Left renal cortex interstitium (tissue), 4 donors: Measurements from ENCODE around the gene ACKR1. TPM values are rescaled to one million over a fixed set of nuclear protein-coding genes. Genes with fewer than 3 reads are reported as not detected.

Experiments
- DNase-seq, 4 donors: peaks; one replicate each; pipeline ENCODE4 v3.0.0-alpha.2; 2013; ENCODE audit warnings: low read depth in 4 of 4, low spot score in 2 of 4, missing footprints in 1 of 4
- polyA plus RNA-seq, 4 donors: library from polyadenylated mRNA; unstranded; fragments of 120-200 nt; gene quantifications; one replicate each; pipeline ENCODE4 v1.2.1, GENCODE V29; 2013; ENCODE audit not compliant: insufficient read length in 4 of 4

Gene ACKR1
- polyA plus RNA-seq, 4 donors, result 0.29 to 1.2 (median 0.51) TPM; not detected in 1

DNA sequence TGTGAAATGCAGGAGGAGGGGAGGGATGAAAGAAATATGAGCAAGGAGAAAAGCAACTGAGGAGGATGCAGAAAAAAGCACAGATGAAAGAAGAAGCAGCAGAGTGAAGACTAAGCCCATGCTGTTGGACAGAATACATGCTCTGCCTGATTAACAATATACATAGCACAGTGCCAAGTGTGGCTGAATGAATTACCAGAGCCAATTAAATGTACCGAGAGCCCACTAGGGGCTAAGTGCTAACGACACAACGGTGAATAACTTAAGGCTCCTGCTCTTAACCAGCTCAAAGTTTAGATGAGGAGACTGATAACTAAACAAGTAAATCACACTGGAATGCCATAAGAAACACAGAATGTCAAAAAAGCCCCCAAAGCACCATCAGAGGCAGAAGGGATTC is 17.6 kb upstream of the ACKR1 start:
- no peak for DNase-seq

DNA sequence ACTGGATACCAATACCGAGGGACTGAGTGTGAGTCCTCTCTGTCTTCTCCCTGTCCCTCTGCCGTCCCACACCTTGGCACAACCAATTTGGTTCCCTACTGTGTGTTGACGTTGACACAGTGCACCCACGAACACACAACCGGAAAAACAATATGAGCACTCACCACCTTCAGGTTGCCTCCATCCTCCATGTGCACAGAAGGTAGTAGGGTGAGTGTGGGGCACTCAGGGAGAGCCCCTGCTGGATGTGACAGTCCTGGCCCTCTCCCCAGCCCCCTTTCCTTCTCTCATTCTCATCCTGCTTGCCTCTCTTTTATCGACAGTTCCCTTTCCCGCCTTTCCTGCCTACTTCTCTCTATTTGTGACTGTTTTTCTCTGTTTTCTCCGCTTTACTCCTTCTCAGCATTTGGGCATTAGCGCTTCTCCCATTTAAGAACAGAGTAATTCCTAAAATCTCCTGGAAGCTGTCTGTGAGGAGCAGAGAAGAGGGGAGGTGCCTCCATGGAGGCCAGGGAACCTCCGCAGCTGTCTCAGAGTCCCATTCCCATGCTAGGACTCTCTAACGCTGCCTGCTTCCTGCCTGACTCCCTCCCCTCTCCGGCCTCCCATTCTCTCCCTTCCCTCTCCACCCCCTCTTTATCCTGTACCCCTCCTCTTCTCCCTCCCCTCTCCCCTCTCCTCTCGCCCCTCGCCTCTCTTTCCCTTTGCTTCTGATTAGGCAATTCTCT is 16.9 kb upstream of the ACKR1 start:
- no peak for DNase-seq

DNA sequence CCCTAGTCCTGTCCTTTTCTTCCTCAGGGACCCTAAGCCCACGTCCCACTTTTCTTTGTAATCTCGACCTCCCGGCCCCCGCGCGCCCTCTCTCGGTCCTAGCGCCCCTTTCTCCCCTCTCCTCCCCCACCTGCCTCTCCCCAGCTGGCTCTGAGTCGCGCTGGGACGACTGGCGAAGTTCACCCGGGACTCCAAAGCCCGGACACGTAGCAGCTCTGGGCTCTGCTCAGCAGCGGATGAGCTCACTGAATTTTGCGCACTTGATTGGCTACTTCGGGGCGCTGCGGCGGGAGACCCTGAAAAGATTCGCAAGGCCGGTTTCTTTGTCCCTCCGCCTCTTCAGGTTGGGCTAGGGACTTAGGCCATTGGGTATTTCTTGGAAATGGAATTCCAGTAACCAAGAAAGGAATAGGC is 16.3 kb upstream of the ACKR1 start:
- peak in 1 of 4 donors; percentile 47 for DNase-seq

DNA sequence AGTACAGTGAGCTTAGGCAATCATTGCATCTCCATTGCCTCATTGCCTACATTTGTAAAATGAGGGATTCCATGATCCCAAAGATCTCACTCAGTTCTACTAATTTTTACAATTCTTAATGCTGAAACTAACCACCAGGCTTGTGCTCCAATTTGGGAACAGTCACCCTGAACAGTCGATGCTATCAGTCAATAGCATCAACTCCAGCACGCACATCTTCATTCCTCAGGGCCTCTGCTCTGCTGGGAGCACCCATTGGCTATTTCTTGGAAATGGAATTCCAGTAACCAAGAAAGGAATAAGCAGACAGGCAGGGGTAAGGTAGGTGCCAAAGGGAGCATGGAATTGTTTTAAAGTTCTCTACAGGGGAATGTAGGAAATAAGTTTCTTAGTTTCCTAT is 14.2 kb upstream of the ACKR1 start:
- DNase-seq, result no peak

DNA sequence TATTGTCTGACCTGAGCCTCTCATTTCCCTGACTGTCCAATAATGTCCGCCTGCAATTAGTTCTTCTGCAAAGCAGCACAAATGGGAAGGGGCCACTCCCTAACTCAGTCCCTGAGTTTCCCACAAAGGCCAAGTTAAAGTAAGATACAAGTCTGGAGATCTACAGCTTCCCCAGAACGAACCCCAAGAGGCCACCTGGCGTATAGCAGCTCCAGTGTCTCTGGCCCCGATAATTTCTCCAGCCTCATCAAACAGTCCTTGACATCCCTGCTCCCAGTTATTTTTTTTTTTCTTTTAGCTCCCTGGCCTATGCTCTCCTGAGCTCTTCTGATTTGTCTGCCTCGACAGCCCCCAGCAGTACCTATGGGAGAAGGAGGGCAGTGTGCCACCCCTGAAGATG is 8.1 kb upstream of the ACKR1 start:
- DNase-seq, result no peak

DNA sequence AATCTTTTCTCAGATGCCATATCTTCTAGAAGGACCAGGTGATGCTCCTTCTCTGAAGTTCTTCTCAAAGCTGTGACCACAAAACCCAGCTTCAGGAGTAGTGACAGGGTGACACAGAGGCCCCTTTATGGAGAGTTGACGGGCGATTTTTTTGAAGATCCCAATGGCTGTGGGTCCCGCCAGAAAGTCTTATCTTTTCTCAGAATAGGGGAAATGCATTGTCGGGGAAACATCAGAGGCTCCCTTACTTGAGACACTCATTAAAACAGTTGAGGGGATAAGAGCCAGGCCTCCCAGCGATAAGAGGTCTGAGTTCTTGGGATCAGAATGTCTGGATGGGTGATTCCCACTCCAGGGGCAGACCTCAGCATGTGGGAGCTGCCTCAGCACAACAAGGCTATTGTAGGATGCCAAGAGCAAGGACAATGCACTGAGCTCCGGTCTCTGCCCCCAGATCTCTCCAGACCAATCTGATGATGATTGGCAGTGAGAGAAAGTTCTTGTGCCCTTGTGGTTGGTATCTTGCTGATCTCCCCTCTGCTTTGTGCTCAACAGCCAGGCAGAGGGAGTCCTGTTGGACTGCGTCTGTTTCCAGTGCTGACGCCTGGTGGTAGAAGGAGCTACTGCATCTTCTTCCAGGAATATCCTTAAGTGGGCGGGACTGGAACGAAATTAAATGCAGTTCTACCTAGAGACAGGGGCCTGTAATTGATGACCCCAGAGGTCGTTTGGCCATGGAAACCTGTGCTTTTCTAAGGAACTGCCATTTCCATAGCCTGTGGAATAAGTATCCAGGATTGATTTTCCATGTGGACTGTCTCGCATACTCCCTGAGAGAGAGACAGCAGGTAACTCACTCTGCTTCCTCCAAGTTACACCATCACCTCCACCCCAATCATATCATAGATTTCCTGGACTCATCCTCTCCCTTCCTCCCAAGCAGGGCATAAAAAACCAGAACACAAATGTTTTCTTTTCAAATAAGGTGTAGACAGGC is 6.8 kb upstream of the ACKR1 start:
- peak in 1 of 4 donors; percentile 65 for DNase-seq

DNA sequence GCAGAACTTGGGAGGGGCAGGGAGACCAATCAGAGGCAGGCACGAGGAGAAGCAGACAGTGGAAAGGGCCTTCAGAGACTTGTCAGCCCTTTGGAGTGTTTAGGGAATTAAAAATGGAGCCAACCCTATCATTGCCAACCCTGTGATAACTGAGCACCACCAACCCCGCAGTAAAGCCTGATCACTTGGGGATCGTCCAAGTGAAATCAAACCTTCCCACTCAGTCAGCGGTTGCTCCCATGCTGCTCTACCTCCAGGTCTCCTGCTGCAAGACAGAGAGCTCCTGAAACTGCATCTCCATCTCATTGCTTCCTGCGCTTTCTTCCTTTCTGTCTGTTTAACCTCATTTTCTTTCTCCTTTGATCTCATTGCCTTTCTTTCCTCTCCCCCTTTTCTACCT is 4.8 kb upstream of the ACKR1 start:
- no peak for DNase-seq

DNA sequence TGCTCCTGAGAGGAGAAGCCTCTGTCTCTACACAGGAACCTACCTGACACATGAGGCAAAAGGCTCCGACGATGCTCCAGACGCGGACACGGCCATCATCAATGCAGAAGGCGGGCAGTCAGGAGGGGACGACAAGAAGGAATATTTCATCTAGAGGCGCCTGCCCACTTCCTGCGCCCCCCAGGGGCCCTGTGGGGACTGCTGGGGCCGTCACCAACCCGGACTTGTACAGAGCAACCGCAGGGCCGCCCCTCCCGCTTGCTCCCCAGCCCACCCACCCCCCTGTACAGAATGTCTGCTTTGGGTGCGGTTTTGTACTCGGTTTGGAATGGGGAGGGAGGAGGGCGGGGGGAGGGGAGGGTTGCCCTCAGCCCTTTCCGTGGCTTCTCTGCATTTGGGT is 3.9 kb upstream of the ACKR1 start:
- DNase-seq, result no peak

DNA sequence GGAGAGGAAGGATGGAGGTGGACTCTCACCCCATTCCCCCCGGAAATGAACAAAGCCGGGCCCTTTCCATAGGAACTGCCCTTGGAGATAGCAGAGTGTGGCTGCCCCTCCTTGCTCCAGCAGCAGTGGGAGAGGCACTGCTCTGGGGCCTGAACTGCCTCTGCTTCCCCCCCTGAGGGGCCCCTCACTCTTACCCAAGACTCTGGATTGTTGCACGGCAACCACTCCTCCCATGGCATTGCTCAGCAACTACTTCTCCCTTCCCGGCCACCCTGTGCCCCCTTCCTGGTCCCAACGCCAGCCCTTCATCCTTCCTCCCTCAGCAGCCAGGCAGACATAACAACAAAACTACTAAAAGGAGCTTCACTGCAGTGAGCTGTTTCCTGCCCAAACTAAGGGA is 3.0 kb upstream of the ACKR1 start:
- DNase-seq, result no peak

DNA sequence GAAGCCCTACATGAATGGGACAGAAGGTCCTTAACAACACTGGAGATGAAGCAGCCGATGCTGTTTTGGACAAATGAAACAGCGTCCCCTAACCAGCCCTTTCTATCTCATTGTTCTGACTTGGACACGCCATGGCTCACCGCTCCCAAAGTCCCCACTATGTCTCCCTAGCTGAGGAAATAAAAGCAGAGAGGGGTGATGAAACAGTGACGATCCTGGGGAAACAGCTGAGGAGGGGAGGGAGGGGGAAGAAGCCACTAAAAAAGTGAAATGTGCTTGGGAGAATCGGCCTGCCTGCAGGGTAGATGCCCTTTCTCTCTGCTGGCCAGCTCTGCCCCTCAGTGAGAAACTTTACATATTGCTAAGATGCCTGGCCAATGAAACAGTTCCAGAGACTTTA is 1.1 kb upstream of the ACKR1 start:
- DNase-seq, result no peak

DNA sequence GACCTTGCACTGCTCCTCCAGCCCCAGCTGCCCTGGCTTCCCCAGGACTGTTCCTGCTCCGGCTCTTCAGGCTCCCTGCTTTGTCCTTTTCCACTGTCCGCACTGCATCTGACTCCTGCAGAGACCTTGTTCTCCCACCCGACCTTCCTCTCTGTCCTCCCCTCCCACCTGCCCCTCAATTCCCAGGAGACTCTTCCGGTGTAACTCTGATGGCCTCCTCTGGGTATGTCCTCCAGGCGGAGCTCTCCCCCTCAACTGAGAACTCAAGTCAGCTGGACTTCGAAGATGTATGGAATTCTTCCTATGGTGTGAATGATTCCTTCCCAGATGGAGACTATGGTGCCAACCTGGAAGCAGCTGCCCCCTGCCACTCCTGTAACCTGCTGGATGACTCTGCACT is 550 bp downstream of the ACKR1 start:
- no peak for DNase-seq

DNA sequence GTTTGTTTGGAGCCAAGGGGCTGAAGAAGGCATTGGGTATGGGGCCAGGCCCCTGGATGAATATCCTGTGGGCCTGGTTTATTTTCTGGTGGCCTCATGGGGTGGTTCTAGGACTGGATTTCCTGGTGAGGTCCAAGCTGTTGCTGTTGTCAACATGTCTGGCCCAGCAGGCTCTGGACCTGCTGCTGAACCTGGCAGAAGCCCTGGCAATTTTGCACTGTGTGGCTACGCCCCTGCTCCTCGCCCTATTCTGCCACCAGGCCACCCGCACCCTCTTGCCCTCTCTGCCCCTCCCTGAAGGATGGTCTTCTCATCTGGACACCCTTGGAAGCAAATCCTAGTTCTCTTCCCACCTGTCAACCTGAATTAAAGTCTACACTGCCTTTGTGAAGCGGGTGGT is 1.4 kb downstream of the ACKR1 start:
- no peak for DNase-seq

DNA sequence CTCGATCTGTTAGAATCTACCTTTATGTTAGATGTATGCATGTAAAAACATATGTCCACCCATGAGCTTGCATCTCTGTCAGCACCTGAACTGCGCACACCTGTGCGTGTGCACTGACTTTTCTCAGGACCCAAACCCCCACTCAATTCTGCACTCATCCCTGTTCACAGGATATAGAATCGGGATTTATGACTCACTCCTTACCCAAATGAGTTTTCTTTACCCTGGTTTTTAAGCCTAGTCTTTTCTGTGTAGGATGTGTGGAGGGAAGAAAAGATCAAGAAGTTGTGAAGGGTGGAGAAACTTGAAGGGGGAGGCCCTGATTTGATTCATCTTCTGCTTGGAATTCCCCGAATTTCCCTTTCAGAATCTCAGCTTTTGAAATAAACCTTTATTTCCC is 2.4 kb downstream of the ACKR1 start:
- no peak for DNase-seq

DNA sequence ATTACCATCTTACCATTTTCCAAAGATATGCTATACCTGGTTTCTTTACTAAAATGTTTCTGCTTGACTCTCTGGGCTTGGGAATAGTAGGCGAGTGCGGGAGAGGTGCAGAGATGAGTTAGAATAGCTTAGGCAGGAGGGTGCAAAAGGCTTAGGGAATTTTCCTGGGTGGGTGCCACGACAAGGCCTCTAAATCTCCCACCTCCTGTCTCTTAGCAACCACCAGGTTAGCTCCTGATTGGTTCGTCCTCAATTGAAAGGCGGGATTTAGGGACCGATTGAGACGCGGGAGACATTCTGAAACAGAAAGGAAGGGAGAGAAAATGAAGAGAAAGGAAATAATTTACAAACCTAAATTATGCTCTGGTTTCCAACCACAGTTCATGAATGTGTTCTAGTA is 3.1 kb downstream of the ACKR1 start:
- DNase-seq, result no peak

DNA sequence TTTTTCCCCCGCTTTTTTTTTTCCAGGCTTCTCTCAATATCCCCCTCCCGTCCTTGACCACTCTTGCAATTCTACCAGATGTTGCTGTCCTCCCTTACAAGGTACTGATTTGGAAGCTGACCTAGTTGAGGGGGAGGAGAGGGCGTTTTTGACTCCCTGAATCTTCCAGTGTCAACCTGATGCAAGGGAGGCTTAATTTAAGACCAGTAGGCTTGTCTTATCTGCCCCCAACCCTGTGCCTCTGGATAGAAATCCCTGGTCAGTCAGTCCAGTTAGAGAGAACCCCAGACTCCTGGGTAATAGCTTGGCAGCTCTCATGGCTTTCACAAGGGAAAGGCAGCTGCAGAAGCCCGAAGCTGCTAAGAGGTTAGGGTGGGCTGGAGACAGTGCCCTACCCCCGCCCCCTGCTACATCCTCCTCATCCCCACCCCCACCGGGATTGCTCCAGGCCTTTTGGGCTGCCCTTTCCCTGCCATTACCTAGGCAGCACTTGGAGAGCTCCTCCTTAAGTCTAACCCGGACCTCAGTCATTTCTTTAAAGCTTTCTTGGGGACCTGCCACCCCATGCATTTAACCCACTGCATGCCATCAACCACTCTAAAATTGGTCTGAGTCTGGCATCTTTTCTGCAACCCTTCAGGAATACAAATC is 3.6 kb downstream of the ACKR1 start:
- no peak for DNase-seq

DNA sequence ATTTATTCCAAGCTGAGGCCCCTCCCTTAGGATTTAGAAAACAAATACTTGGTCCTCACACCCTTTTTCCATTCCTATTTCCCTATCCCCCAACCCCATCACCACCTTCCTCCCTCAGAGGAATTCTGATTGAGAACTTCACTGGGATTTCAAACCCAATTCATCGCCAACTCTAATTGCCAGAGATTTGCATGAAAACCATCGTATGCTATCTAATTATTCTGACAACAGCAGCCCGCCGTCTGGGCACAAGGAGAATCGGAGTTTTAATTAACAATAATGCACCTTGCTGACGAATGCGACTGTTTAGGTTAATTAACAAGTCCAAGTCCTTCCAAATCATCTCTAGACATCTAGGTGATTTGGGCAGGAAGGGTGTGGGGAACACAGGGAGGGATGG is 4.4 kb downstream of the ACKR1 start:
- DNase-seq, result no peak

DNA sequence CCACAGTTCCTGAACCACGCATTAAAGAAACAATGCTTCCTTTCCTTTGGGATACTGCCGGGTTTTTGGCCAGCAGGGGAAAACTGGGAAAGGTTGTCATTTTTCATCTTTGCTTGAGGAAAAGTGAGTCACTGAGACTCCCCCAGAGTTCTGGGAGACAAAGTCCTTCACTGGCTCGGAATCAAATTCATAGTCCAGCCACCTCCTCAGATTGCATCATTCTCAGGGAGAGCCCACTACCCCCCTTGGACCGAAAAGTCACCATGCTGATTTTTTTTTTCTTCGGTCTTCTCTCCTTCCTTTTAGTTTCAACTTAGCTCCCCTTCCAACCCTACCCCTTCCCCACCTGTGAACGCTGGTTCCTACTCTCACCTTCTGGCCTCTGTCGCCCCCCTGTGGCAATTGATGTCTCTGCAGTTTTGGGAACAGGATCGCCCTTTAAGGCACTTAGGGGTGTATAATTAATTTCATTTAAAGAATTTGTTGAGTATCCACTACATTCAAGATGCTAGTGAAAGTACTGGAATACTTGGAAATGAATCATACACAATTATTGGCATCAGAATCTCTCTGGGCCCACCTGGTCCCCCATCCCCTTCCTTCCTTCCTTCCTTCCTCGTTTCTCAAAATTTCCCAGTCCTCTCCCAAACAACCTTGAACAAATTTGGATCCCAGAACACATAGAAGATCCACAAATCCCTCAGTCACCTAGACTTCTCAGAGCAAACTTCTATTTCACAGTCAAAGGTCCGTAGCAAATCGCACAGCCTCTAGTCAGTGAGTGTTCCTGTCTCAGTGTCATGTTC is 6.9 kb downstream of the ACKR1 start:
- DNase-seq, result no peak

DNA sequence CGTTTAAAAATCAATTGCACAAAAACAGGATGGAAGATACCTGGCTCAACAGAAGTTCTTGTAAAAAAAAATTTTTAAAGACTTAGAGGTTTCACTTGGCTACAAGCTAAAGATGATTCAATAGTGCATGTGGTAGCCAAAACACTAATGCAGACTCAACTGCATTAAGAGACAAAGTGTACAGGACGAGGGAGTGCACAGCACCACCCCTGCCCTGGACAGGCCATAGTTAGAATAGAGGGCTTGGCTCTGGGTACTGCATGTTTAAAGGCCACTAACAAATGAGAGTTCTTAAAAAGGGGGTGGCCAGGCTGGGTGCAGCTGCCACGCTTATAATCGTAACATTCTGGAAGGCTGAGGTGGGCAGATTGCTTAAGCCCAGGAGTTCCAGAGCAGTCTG is 7.9 kb downstream of the ACKR1 start:
- no peak for DNase-seq

DNA sequence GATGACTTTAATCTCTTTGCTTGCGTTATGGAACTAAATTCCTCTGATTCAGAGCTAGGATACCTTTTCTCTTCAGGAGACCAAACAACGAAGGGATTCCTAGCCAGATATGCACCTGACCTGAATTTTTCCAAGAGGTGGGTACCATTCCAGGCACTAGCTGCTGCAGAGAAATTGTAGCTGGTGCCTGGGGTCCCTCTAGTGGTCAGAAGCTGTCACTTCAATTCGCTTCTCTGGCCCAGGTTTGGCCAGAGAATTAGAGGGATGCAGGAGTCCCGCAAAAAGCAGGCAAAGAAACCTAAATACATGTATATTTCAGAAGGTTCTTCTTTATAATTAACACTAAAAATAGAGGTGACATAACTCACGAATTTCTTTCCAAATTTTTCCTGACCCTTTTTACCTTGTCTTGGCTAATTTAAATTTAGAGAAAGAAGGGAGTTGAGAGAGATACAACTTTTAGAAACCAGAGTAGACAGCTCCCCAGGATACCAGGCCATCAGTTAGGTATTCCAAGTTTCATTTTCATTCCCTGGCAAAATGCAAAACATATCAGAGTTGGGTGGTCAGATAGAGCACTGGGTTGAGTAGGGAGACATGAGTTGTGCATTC is 9.6 kb downstream of the ACKR1 start:
- no peak for DNase-seq
